ENCODE measurements around the gene ARSJ.

Gene ARSJ

GRCh38 chr4:113972781-113973180 lies 6.7 kb downstream of the ARSJ start:
- no peak for TF ChIP-seq CTCF (IDR thresholded peaks at IDR 0.05; ENCODE audit: control insufficient read depth, insufficient read depth, low read depth, low read length, missing control alignments)

GRCh38 chr4:113971706-113972360 lies 7.6 kb downstream of the ARSJ start:
- no peak for DNase-seq (ENCODE audit: low read depth)
- H3K4me3 ChIP-seq (ENCODE audit: control insufficient read depth, low read depth, low read length) = no peak overlapping the region
- no peak for TF ChIP-seq CTCF (IDR thresholded peaks at IDR 0.05; ENCODE audit: control insufficient read depth, insufficient read depth, low read depth, low read length, missing control alignments)

More at GRCh38 chr4:113972781-113973180, 6.7 kb downstream of the ARSJ start:
- DNase-seq (ENCODE audit: low read depth) = no peak
- no peak overlapping the region for H3K4me3 ChIP-seq (ENCODE audit: control insufficient read depth, low read depth, low read length)

- no peak for DNase-seq (ENCODE audit: low read depth)
- no peak for TF ChIP-seq CTCF (IDR thresholded peaks at IDR 0.05; ENCODE audit: control insufficient read depth, insufficient read depth, low read depth, low read length, missing control alignments)
- H3K4me3 ChIP-seq (ENCODE audit: control insufficient read depth, low read depth, low read length) = no peak overlapping the region
These were observed 9.6 kb downstream of the ARSJ start for GRCh38 chr4:113969709-113970334.

- no peak for DNase-seq (ENCODE audit: low read depth)
- TF ChIP-seq CTCF (IDR thresholded peaks at IDR 0.05; ENCODE audit: control insufficient read depth, insufficient read depth, low read depth, low read length, missing control alignments) = no peak
- no peak overlapping the region for H3K4me3 ChIP-seq (ENCODE audit: control insufficient read depth, low read depth, low read length)
These were observed 11.0 kb downstream of the ARSJ start for GRCh38 chr4:113968473-113968872.

- H3K4me3 ChIP-seq (ENCODE audit: control insufficient read depth, low read depth, low read length) = no peak overlapping the region
- no peak for TF ChIP-seq CTCF (IDR thresholded peaks at IDR 0.05; ENCODE audit: control insufficient read depth, insufficient read depth, low read depth, low read length, missing control alignments)
- no peak for DNase-seq (ENCODE audit: low read depth)
These were observed 11.8 kb downstream of the ARSJ start for GRCh38 chr4:113967687-113968086.

GRCh38 chr4:113962719-113963265 lies 16.7 kb downstream of the ARSJ start:
- no peak for TF ChIP-seq CTCF (IDR thresholded peaks at IDR 0.05; ENCODE audit: control insufficient read depth, insufficient read depth, low read depth, low read length, missing control alignments)
- DNase-seq (ENCODE audit: low read depth) = no peak
- H3K4me3 ChIP-seq (ENCODE audit: control insufficient read depth, low read depth, low read length) = no peak overlapping the region

Data from AG09309 (cell line).